Testis (tissue), 3 donors: ENCODE results near the gene YTHDC1. TPM values are rescaled to one million over a fixed set of nuclear protein-coding genes. Genes with fewer than 3 reads are reported as not detected.

Experiments used
- DNase-seq: peaks from one replicate; pipeline ENCODE4 v3.0.0-alpha.2; 2019
- H3K27ac ChIP-seq, 2 donors: fragments of 200-600 bp; sonication (generic); one replicate each; pipeline ENCODE4 v1.5.1; 2019
- H3K27me3 ChIP-seq: fragments of 200-600 bp; sonication (generic); one replicate; pipeline ENCODE4 v1.5.1; 2019
- H3K36me3 ChIP-seq: fragments of 200-600 bp; sonication (generic); one replicate; pipeline ENCODE4 v1.5.1; 2017; ENCODE audit warnings: low read depth; ENCODE audit errors: missing control alignments
- H3K4me1 ChIP-seq: fragments of 200-600 bp; sonication (generic); one replicate; pipeline ENCODE4 v1.5.1; 2019
- H3K4me3 ChIP-seq, 2 donors: fragments of 200-600 bp; sonication (generic); one replicate each; pipeline ENCODE4 v1.5.1; 2017 to 2019
- H3K9me3 ChIP-seq: fragments of 200-600 bp; sonication (generic); one replicate; pipeline ENCODE4 v1.5.1; 2017
- POLR2A ChIP-seq: fragments of 450-650 bp; IDR thresholded peaks from one replicate; pipeline ENCODE4 v1.6.1; 2017; ENCODE audit warnings: antibody characterized with exemption, mild to moderate bottlenecking, moderate library complexity
- WGBS, 2 donors: methylation state at CpG; one replicate each; pipeline ENCODE4 v1.1.5; 2018; 5-methylcytosine and 5-hydroxymethylcytosine counted together
- intact Hi-C: fragments of 100-400 bp; cut with DNase I; formaldehyde crosslinking; loops from one replicate; pipeline ENCODE4 v1.15.1; 2023; ENCODE audit warnings: low total_unique reads
- polyA plus RNA-seq: library from polyadenylated mRNA; stranded (reverse); fragments of 350-450 nt; fragmentation: Illumina TruSeq; extraction: RNeasy Lipid Tissue Mini Kit (QIAGEN cat#74804); gene quantifications from one replicate; pipeline ENCODE4 v1.2.3, GENCODE V29; 2014; ENCODE audit warnings: low read depth, low replicate concordance; ENCODE audit not compliant: insufficient read depth
- total RNA-seq, 2 donors: library from RNA; depleted of rRNA; stranded (reverse); fragments of >200 nt; gene quantifications; one replicate each; pipeline ENCODE4 v1.2.3, GENCODE V29; 2016
- TF ChIP-seq, protein P1 (sequence below), 3 experiments: fragments of 450-650 bp in 2 of 3; fragments of 200-600 bp in 1 of 3; sonication (generic) in 1 of 3; IDR thresholded peaks; one replicate each; pipeline ENCODE4 v1.5.1; 2016 to 2019; ENCODE audit warnings: antibody characterized with exemption in 3 of 3, mild to moderate bottlenecking in 2 of 3, moderate library complexity in 1 of 3

YTHDC1 gene
- total and polyA plus RNA-seq, 3 donors from 2014 or later: 56.5 to 92.6 (median 78.2) TPM

DNA sequence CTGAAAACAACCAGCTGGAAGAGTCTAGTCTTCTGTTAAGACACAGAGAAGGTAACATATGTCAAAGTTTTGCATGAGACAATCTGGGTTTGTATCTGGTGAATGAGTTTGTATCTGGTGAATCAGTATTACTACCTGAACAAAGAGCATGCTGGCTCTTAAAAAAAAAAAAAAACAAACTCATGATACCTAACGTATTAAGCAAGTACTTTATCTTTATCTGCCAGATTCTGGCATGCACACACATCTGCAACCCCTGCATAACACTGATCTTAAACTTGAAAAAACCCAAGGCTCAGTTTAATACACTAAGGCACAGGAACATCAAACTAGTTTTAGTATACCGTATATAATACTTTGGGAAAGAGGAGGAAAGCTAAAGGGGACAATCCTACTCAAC lies 5.8 kb downstream of the YTHDC1 start:
- TF ChIP-seq POLR2A: no peak
- TF ChIP-seq, protein P1, sequence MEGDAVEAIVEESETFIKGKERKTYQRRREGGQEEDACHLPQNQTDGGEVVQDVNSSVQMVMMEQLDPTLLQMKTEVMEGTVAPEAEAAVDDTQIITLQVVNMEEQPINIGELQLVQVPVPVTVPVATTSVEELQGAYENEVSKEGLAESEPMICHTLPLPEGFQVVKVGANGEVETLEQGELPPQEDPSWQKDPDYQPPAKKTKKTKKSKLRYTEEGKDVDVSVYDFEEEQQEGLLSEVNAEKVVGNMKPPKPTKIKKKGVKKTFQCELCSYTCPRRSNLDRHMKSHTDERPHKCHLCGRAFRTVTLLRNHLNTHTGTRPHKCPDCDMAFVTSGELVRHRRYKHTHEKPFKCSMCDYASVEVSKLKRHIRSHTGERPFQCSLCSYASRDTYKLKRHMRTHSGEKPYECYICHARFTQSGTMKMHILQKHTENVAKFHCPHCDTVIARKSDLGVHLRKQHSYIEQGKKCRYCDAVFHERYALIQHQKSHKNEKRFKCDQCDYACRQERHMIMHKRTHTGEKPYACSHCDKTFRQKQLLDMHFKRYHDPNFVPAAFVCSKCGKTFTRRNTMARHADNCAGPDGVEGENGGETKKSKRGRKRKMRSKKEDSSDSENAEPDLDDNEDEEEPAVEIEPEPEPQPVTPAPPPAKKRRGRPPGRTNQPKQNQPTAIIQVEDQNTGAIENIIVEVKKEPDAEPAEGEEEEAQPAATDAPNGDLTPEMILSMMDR (IDR thresholded peaks at IDR 0.05): no peak
- WGBS, 2 donors: 44 to 48% methylated on average over 2 of the region's 2 CpGs
- H3K27me3 ChIP-seq: no peaks in the 10 kb centered on the region
- no peak overlapping the region for H3K4me3 ChIP-seq
- H3K27ac ChIP-seq: no peak overlapping the region
- H3K36me3 ChIP-seq: no peaks in the 10 kb centered on the region
- intact Hi-C loops: no loop called here
- no peak for DNase-seq
- H3K4me1 ChIP-seq: peaks cover 24% of the 10 kb centered on the region
- no peaks in the 10 kb centered on the region for H3K9me3 ChIP-seq

DNA sequence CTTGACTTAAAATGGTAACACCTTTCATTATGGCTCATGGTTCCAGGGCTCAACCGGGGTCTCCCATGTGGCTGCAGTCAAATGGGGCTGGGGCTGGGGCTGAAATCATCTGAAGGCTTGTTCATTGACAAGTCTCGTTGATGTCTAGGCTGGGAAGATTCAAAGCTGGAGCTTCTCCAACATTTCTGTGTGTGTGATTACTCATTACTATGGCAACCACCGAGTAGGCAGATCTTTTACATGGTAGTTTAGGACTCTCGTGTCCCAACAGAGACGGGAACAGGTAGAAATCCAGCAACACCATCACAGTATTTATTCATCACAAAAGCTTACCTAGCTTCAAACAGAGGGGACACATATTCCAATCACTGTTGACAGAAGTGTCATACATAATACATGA lies 7.8 kb downstream of the YTHDC1 start:
- intact Hi-C loops: no loop called here
- no peaks in the 10 kb centered on the region for H3K27me3 ChIP-seq

DNA sequence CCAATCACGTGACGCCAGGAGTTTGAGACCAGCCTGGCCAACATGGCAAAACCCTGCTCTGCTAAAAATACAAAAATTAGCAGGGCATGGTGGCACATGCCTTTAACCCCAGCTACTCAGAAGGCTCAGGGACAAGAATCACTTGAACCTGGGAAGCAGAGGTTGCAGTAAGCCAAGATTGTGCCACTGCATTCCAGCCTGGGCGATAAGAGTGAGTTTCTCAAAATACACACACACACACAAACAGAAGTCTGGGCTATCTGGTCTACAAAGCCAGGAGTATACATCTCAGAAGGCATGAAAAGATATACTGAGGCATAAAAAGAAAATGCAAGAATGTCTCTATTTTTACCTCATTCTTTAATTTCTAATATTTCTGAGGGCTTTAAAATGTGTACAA lies 11.3 kb downstream of the YTHDC1 start:
- H3K9me3 ChIP-seq: no peaks in the 10 kb centered on the region
- H3K4me1 ChIP-seq: peaks cover 17% of the 10 kb centered on the region
- intact Hi-C loops: no loop called here
- 80 to 83% methylated on average over 3 of the region's 3 CpGs for WGBS, 2 donors
- no peak overlapping the region for H3K4me3 ChIP-seq
- no peak for TF ChIP-seq POLR2A
- TF ChIP-seq, protein P1 (IDR thresholded peaks at IDR 0.05): no peak
- H3K36me3 ChIP-seq: no peaks in the 10 kb centered on the region
- DNase-seq: no peak
- no peaks in the 10 kb centered on the region for H3K27me3 ChIP-seq
- H3K27ac ChIP-seq: no peak overlapping the region

More for the DNA sequence above, 7.8 kb downstream of the YTHDC1 start:
- TF ChIP-seq POLR2A: no peak
- TF ChIP-seq, protein P1 (IDR thresholded peaks at IDR 0.05): no peak
- H3K36me3 ChIP-seq: no peaks in the 10 kb centered on the region
- peaks cover 30% of the 10 kb centered on the region for H3K4me1 ChIP-seq
- WGBS, 2 donors: 48 to 50% methylated on average over 5 of the region's 5 CpGs
- no peak overlapping the region for H3K4me3 ChIP-seq
- no peak for DNase-seq
- no peak overlapping the region for H3K27ac ChIP-seq
- no peaks in the 10 kb centered on the region for H3K9me3 ChIP-seq

DNA sequence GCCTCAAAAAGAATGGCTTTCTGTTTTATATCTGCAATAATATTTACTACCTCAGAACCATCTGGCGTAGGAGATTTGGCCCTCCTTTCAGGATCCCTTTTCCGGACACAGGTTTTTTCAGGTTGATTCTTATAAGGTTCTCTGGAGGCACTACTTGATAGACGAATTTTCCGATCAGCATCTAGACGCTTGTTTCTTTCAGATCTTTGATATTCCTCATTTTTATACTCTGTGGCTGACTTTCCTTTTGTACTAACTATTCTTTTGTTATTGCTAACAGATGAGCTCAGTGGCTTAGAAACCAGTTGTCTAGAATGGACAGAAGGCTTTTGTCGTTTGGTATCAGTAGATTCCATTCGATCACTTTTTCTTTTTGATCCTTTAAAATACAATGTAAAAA lies 12.4 kb downstream of the YTHDC1 start:
- no peak overlapping the region for H3K4me3 ChIP-seq
- no peak for TF ChIP-seq POLR2A
- TF ChIP-seq, protein P1 (IDR thresholded peaks at IDR 0.05): no peak
- no peak for DNase-seq
- no peaks in the 10 kb centered on the region for H3K9me3 ChIP-seq
- WGBS, 2 donors: 85 to 86% methylated on average over 7 of the region's 7 CpGs
- intact Hi-C loops: no loop called here
- H3K27ac ChIP-seq: no peak overlapping the region
- peaks cover 17% of the 10 kb centered on the region for H3K4me1 ChIP-seq
- no peaks in the 10 kb centered on the region for H3K36me3 ChIP-seq
- H3K27me3 ChIP-seq: no peaks in the 10 kb centered on the region

DNA sequence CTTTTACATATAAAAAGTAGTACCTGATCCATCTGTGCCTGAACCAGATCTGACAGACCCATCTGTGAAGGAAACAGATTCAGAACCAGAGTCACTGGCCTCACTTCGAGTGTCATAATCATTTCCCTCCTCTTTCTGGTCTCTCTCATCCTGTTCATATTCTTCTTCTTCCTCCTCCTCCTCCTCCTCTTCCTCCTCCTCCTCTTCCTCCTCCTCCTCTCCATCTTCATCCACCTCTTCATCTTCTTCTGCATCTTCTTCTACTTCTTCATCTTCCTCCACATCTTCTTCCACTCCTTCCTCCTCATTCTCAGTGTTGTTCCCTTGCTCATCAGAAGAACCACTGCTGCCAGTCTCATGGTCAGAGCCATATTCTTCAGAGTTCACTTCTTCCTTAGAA lies 12.9 kb downstream of the YTHDC1 start:
- intact Hi-C loops: no loop called here
- Histone ChIP-seq H3K27me3 (no peaks in the 10 kb centered on the region), H3K4me1 (peaks cover 14% of the 10 kb centered on the region), H3K36me3 (no peaks in the 10 kb centered on the region), H3K9me3 (no peaks in the 10 kb centered on the region), H3K27ac (no peak overlapping the region), H3K4me3 (no peak overlapping the region)
- 79 to 85% methylated on average over 1 of the region's 1 CpG for WGBS, 2 donors
- DNase-seq: no peak
- TF ChIP-seq POLR2A: no peak
